GM13977 (cell line): ENCODE results near the gene TRANK1.

Source experiments
- DNase-seq: peaks from one replicate; pipeline ENCODE4 v3.0.0; 2012; ENCODE audit warnings: low spot score
- in situ Hi-C: fragments of 300-500 bp; cut with MboI; formaldehyde crosslinking; loops from one replicate; pipeline ENCODE4 v1.12.0; 2022; ENCODE audit warnings: low sequenced_read_pairs, low pct_unique_long_range_greater_than_20kb, mixed read lengths, inconsistent platforms; ENCODE audit not compliant: unreplicated experiment
- TF ChIP-seq, protein P1 (sequence below): IDR thresholded peaks from 2 replicates; pipeline ENCODE4 v1.5.1; 2012; ENCODE audit warnings: mild to moderate bottlenecking, control low read depth; ENCODE audit not compliant: insufficient read depth; ENCODE audit errors: extremely low read depth, missing control alignments

TRANK1 gene

DNA sequence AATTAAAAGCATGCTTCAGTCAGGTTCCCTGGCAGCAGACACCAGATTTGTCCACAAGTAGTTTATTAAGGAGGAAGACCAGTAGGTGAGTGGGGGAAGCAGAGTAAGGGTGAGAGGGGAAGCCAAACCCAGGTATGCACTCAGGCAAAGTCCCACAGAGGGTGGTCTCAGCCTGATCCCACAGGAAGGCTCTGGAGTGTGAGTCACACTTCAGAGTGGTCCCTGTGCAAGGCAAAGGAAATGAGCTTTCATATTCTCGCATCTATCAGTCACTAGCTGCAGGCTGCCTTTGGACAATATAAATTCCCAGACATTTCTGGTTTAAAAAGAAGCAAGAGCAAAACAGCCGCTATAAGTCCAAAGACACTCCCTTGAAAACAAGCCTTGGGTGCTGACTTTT is 78.5 kb downstream of the TRANK1 start:
- in situ Hi-C loops, result no loop called here
- TF ChIP-seq, protein P1, sequence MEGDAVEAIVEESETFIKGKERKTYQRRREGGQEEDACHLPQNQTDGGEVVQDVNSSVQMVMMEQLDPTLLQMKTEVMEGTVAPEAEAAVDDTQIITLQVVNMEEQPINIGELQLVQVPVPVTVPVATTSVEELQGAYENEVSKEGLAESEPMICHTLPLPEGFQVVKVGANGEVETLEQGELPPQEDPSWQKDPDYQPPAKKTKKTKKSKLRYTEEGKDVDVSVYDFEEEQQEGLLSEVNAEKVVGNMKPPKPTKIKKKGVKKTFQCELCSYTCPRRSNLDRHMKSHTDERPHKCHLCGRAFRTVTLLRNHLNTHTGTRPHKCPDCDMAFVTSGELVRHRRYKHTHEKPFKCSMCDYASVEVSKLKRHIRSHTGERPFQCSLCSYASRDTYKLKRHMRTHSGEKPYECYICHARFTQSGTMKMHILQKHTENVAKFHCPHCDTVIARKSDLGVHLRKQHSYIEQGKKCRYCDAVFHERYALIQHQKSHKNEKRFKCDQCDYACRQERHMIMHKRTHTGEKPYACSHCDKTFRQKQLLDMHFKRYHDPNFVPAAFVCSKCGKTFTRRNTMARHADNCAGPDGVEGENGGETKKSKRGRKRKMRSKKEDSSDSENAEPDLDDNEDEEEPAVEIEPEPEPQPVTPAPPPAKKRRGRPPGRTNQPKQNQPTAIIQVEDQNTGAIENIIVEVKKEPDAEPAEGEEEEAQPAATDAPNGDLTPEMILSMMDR, result no peak
- no peak for DNase-seq

DNA sequence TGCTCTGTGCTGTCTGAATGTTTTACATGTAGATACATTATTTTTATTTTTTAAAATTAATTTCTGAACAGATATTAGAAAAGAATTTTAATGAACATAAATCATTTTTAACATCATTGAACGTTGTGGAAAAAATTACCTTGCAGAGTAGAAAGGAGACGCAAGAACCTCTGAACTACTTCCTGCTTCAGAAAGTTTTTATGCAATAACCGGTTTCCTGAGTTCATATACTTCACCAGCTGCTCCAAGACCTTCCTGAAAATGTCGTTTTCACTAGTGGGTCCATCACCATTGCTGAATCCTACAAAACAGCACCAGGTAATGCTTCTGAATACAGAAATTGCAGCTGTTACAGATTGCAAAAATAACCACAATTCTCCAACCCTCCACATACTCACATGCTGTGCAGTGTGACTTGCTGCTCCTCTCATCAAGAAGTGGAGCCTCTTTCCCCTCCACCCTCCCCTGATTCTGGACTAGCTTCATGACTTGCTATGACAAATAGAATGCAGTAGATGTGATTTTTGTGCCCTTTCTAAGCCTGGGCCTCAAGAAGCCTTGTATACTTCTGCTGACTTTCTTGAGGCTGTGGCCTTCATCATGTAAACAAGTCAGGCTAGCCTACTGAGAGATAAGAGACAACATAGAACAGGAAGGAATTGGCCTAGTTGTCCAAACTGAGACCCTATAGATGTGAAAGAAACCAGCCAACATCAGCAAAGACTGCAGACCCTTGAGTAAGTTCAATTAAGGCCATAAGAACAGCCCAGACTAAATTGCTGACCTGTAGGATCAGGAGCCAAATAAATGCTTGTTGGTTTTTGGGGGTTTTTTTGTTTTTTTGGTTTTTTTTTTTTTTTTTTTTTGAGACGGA is 80.4 kb downstream of the TRANK1 start:
- TF ChIP-seq, protein P1, result no peak
- in situ Hi-C loops, result no loop called here
- no peak for DNase-seq

DNA sequence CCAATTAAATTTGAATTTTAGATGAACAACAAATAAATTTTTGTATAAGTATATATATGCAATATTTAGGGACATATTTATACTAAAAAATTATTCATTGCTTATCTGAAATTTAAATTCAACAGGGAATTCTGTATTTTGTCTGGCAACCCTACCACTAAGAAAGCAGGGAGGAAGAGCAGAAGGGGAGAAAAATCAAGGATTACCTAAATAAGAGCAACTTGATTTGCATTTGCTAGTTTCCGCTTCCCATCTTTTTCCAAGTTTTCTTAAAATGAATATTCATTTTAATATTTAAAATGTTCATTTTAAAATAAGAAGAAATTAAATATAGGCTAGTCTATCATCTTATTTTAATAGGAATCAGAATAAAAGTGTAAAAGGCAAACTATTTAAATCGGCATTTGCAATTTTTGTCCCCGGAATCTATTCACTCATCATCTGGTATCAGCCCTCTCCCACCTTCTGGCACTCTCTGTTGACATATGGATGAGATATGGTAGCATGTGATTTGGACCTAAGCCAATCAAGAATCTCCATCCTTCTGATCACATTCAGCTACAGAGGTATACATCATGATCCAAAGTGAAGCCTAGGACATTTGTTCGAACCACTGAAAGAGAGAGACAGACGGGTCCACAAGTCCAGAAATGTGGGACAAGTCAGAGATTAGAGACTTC is 82.6 kb downstream of the TRANK1 start:
- DNase-seq, result no peak
- TF ChIP-seq, protein P1, result no peak
- in situ Hi-C loops, result no loop called here

DNA sequence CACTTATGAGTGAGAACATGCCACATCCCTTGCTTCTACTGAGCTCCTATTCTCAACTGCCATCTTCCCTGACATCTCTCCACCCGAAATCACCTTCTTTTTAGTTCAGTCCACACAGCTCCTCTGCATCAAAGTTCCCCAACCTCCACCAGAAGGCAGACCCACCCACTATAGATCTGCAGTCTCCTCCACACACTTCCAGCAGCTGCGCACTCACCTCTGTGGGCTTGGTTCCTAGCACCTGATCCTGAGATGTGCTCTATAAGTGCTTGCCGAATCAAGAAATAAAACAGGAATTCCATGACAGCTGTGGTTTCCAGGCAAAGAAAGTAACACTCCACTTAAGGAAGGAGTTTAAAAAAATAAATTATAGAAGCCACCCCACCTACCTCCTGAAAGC is 85.4 kb downstream of the TRANK1 start:
- no peak for DNase-seq
- in situ Hi-C loops, result no loop called here
- TF ChIP-seq, protein P1, result no peak

DNA sequence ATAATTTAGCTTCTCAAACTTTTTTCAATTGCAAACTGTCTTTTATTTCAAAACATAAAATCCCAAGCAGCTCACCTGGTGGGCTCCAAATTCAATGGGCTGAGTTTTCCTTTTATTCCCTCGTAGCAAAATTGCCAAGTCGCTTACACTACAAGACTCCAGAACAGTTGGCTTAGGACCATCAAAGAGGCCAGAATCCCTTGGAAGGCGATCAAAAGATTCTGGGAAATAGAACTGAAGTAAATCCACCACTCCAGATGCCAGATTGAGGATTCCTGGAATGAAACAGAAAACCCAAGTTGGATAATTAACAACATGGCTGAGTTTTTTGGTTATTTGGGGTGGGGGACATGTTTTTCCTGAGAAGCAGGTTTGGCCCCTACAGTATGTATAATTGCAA is 92.8 kb downstream of the TRANK1 start:
- in situ Hi-C loops, result no loop called here
- TF ChIP-seq, protein P1, result no peak
- no peak for DNase-seq

DNA sequence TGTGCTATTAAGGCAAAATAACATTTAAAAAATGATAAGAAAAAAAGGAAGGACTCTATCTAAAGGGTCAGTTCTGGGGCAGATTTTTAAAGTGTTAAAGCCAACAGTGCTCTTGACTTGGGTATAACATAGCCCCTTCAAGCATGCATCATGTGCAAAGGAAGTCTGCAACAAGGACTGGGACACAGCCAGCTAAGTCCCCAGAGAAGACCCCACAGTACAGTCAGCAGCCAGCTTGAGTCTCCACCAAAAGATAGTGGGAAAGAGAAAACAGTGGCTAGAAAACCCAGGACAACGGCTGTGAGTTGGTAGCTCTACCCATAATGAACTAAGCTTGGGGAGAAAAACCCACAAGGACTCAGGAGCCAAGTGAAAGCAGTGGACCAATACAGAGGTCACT is 94.1 kb downstream of the TRANK1 start:
- DNase-seq, result no peak
- in situ Hi-C loops, result no loop called here
- TF ChIP-seq, protein P1, result no peak
